Smooth muscle cell of the brain vasculature (primary cell): ENCODE results near the gene CHCHD6.
A peak's percentile ranks its signal among the peaks of the same experiment; 100 is the strongest.

Experiments
- DNase-seq: peaks from one replicate; pipeline ENCODE4 v3.0.0-alpha.2; 2012; ENCODE audit warnings: low read depth, low spot score

The CHCHD6 gene

GRCh38 chr3:126992776-126993175, 288.7 kb downstream of the CHCHD6 start:
- DNase-seq, result no peak

- no peak for DNase-seq
Observed at GRCh38 chr3:126993436-126993835, 289.4 kb downstream of the CHCHD6 start.

GRCh38 chr3:126994661-126995245, 290.7 kb downstream of the CHCHD6 start:
- no peak for DNase-seq

- DNase-seq, result no peak
Observed at GRCh38 chr3:126995254-126995780, 291.3 kb downstream of the CHCHD6 start.

- DNase-seq, result no peak
Observed at GRCh38 chr3:126995926-126996512, 292.0 kb downstream of the CHCHD6 start.

- no peak for DNase-seq
Observed at GRCh38 chr3:126996905-126997304, 292.9 kb downstream of the CHCHD6 start.

- no peak for DNase-seq
Observed at GRCh38 chr3:126997455-126998038, 293.5 kb downstream of the CHCHD6 start.

GRCh38 chr3:126998320-126998719, 294.3 kb downstream of the CHCHD6 start:
- no peak for DNase-seq

GRCh38 chr3:126998728-126999127, 294.7 kb downstream of the CHCHD6 start:
- no peak for DNase-seq

GRCh38 chr3:126999383-126999782, 295.3 kb downstream of the CHCHD6 start:
- no peak for DNase-seq

GRCh38 chr3:127000119-127000518, 296.1 kb downstream of the CHCHD6 start:
- DNase-seq, result no peak

GRCh38 chr3:127000761-127001160, 296.7 kb downstream of the CHCHD6 start:
- DNase-seq, result no peak

GRCh38 chr3:127001486-127002194, 297.6 kb downstream of the CHCHD6 start:
- DNase-seq, result no peak

- peak; percentile 72 for DNase-seq
Observed at GRCh38 chr3:127002195-127003174, 298.4 kb downstream of the CHCHD6 start.

GRCh38 chr3:127003175-127003555, 299.1 kb downstream of the CHCHD6 start:
- no peak for DNase-seq

GRCh38 chr3:127003601-127004280, 299.7 kb downstream of the CHCHD6 start:
- DNase-seq, result no peak

GRCh38 chr3:127004641-127005397, 300.8 kb downstream of the CHCHD6 start:
- no peak for DNase-seq

- no peak for DNase-seq
Observed at GRCh38 chr3:127005864-127006500, 301.9 kb downstream of the CHCHD6 start.

GRCh38 chr3:127006781-127007436, 302.9 kb downstream of the CHCHD6 start:
- DNase-seq, result no peak
